ENCODE data around the gene YEATS4. TPM values are rescaled to one million over a fixed set of nuclear protein-coding genes. Genes with fewer than 3 reads are reported as not detected.

The YEATS4 gene
- total RNA-seq, 4 donors from 2014 or later: 9.3 to 22.0 (median 13.9) TPM

DNA sequence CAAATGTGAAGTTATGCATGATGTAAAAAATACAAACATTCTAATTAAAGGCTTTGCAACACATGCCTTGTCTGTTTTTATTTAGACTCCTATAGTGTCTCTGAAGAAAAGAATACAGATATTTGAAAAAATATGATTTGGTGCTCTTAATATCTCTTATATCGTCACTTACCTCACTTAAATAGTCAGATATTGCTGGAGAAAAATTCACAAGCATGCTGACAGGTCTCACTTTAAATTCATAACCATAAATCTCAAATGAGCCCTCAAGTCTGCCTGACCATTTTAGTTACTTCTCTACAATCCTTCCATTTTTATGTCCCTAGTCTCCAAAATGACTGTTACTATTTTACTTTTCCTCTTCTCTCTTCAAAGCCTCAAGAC, 5.4 kb upstream of the YEATS4 start:
- TF ChIP-seq, protein P1, sequence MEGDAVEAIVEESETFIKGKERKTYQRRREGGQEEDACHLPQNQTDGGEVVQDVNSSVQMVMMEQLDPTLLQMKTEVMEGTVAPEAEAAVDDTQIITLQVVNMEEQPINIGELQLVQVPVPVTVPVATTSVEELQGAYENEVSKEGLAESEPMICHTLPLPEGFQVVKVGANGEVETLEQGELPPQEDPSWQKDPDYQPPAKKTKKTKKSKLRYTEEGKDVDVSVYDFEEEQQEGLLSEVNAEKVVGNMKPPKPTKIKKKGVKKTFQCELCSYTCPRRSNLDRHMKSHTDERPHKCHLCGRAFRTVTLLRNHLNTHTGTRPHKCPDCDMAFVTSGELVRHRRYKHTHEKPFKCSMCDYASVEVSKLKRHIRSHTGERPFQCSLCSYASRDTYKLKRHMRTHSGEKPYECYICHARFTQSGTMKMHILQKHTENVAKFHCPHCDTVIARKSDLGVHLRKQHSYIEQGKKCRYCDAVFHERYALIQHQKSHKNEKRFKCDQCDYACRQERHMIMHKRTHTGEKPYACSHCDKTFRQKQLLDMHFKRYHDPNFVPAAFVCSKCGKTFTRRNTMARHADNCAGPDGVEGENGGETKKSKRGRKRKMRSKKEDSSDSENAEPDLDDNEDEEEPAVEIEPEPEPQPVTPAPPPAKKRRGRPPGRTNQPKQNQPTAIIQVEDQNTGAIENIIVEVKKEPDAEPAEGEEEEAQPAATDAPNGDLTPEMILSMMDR (IDR thresholded peaks at IDR 0.05; ENCODE audit: low read depth): no peak

DNA sequence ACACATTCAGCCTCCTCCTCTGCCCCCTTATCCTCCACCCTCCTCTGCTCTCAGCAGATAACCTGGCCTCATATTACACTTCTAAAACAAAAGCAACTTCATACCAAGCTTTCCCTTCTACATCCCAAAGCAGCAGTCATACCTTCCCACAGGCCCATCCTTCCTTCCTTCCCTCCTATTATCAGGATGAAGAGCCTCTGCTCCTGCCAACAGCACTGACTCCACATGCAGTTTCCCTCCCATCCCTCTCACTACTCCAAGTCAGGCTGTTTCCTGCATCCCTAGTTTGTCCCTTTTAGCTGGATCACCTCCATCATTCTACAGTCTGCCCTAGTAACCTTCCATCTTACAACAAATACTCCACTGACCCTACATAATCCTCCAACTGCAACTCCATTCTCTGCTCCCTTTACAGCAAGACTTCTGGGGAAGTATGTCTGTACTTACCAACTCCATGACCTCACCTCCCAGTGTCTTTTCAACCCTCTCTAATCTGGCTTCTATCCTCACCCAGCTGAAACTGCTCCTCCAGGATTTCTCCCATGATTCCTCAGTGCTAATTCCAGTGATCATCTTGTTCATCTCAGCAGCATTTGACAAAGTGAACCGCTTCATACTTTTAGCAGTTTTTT, 4.9 kb upstream of the YEATS4 start:
- TF ChIP-seq, protein P1 (IDR thresholded peaks at IDR 0.05; ENCODE audit: low read depth): no peak

DNA sequence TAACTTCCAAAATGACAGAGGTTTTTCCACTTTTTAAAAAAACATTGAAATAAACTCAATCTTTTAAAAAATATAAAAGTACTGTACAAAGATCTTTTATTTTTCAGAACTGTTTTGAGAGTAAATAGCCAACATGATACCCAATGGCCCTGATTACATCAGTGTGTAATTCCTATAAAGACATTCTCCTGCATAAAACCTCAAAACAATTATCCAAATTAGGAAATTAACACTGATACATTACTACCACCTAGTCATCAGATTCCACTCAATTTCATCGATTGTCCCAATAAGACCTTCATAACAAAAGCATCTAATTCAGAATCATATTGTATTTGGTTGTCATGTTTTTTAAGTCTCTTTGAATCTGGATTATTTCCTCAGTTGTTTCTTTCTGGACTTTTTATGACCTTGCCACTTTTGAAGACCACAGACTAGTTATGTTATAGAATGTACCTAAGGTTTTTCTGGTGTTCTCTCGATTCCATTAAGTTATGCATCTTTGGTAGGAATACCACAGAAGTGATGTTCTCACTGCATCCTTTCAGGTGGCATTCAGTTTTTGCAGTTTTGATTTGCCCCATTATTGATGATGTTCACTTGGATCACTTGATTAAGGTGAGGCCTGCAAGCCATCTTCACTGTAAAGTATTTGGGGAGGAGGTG, 4.0 kb upstream of the YEATS4 start:
- TF ChIP-seq, protein P1 (IDR thresholded peaks at IDR 0.05; ENCODE audit: low read depth): no peak

DNA sequence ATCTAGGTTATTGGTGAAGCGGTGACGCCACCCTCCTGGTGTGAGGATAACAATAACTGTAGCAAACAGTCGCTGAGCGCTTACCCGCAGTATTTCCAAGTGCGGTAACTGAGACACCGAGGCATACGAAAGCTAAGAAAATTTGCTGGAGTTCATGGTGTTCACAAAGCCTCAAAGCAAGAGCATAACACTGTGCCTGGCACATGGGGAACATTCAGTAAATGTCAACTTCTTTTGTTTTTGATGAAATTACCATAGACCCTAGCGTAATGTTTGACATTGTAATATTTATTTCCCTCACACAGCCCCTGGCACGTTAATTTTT, 767 bp downstream of the YEATS4 start:
- TF ChIP-seq, protein P1 (IDR thresholded peaks at IDR 0.05; ENCODE audit: low read depth): no peak

DNA sequence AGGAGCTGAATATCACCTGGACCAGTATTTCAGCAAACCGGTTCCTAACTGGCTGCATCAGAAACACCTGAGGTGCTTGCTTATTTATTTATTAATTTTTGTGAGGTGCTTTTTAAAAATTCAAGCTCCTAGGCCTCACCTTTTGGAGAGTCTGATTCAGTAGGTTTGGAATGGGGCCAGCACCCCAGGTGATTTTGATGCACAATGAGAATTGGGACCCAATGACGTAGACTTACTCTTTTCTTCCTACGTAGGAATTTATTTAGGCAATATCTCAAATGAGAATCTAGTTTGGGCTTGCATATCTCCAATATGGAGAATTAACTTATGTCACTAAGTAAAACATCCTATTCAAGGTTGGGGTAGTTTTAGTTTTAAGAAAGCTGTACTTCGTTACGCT, 7.3 kb downstream of the YEATS4 start:
- TF ChIP-seq, protein P1 (IDR thresholded peaks at IDR 0.05; ENCODE audit: low read depth): no peak

DNA sequence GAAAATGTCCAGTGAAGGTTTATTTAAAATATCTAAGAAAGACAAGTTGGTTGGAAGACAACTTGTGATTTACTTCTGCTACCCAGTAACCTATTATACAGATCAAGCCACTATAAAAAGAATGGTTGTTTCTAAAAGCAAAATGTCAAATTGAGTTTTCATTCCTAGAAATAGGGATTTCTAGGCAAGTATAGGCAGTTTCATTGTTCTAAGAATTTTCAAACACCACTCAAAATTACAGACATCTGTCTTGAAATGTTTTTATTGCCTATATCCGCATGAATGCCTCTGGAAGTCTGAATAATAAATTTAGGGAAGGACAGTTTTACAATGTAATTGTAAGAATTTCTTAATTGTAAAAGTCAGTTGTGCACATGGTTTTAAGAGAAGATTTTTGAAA, 8.6 kb downstream of the YEATS4 start:
- TF ChIP-seq, protein P1 (IDR thresholded peaks at IDR 0.05; ENCODE audit: low read depth): no peak

DNA sequence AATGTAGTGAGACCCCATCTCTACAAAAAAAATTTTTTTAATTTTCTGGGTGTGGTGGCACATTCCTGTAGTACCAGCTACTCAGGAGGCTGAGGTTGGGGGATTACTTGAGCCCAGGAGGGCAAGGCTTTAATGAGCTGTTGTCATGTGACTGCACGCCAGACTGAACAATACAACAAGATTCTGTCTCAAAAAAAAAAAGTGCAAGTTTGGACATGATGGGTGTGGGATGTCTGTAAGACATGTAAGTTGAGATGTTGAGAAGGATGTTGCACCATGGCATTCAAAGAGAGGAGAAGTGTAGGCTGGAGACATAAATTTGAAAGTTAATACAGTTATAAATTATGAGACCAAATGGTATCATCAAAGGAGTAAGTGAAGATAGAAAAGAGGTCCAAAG, 23.5 kb downstream of the YEATS4 start:
- TF ChIP-seq, protein P1 (IDR thresholded peaks at IDR 0.05; ENCODE audit: low read depth): no peak
